Astrocyte of the spinal cord (primary cell): ENCODE data around the gene CPHXL2.

Source experiments
- DNase-seq: peaks from one replicate; pipeline ENCODE4 v3.0.0; 2011; ENCODE audit warnings: low read depth, low spot score
- H3K4me3 ChIP-seq: 2 replicates; pipeline ENCODE4 v1.5.1; 2011; ENCODE audit warnings: low read depth, mild to moderate bottlenecking, low read length, moderate library complexity
- CTCF ChIP-seq: IDR thresholded peaks from 2 replicates; pipeline ENCODE4 v1.5.1; 2012; ENCODE audit warnings: low read depth, mild to moderate bottlenecking, low read length, inconsistent platforms
- in situ Hi-C: cut with HindIII; loops from 2 replicates; pipeline ENCODE4 v1.10.0; 2017; ENCODE audit warnings: low sequenced_read_pairs

The CPHXL2 gene

GRCh38 chr16:75660726-75661302 is 16.0 kb downstream of the CPHXL2 start:
- in situ Hi-C loops = no loop called here

GRCh38 chr16:75660321-75660720 is 16.5 kb downstream of the CPHXL2 start:
- no peak for DNase-seq
- in situ Hi-C loops = no loop called here
- no peak overlapping the region for H3K4me3 ChIP-seq
- no peak for TF ChIP-seq CTCF

More at GRCh38 chr16:75660726-75661302, 16.0 kb downstream of the CPHXL2 start:
- TF ChIP-seq CTCF = no peak
- no peak overlapping the region for H3K4me3 ChIP-seq
- no peak for DNase-seq

GRCh38 chr16:75658175-75658574 is 18.6 kb downstream of the CPHXL2 start:
- no peak for TF ChIP-seq CTCF
- no peak overlapping the region for H3K4me3 ChIP-seq
- in situ Hi-C loops = no loop called here
- DNase-seq = no peak

- TF ChIP-seq CTCF = no peak
- in situ Hi-C loops = no loop called here
- DNase-seq = peak; percentile 15
- H3K4me3 ChIP-seq = no peak overlapping the region
These were observed 22.9 kb downstream of the CPHXL2 start for GRCh38 chr16:75653922-75654321.

GRCh38 chr16:75648265-75649076 is 28.3 kb downstream of the CPHXL2 start:
- DNase-seq = peak; percentile 76
- in situ Hi-C loops = no loop called here
- TF ChIP-seq CTCF = no peak
- H3K4me3 ChIP-seq = peak overlapping the region; percentile 98

- TF ChIP-seq CTCF = no peak
- in situ Hi-C loops = no loop called here
- DNase-seq = peak; percentile 94
- peak within 1 kb of the TSS; percentile 98 for H3K4me3 ChIP-seq
These were observed 29.1 kb downstream of the CPHXL2 start, which contains the start of the genes KARS1 and TERF2IP for GRCh38 chr16:75647492-75648264. Gene KARS1 (minus strand): TSS chr16:75647665. CDS start chr16:75647639, 26 bp downstream. Gene TERF2IP (plus strand): TSS chr16:75647773. CDS start chr16:75647883, 110 bp downstream.
